SIG-M5 treated with dmso at 0.1 percent for 504 hours (cell line): ENCODE data around the gene PTPRD.

ENCODE experiments used
- DNase-seq: peaks from one replicate; lab custom pipeline; 2025; ENCODE audit not compliant: unreplicated experiment; lab: John Stamatoyannopoulos, UW

The PTPRD gene

DNA sequence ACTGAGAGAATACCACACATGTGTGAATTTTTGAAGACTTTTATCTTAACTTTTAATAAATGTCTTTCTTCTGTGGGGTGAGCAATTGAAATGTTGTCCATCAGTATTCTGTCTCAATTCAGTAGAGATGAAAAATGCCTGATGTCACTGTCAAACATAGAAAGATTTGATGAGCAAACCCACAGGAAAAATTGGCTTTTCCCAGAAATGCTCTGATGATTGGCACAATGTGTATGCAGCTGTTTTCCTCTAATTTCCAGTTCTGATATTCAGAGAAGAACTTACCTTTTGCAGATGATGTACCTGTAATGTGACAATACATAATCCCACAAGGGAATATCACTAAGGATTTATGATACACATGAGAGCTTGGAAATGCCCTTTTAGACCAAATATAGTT is 340.0 kb downstream of the PTPRD start:
- no peak for DNase-seq

DNA sequence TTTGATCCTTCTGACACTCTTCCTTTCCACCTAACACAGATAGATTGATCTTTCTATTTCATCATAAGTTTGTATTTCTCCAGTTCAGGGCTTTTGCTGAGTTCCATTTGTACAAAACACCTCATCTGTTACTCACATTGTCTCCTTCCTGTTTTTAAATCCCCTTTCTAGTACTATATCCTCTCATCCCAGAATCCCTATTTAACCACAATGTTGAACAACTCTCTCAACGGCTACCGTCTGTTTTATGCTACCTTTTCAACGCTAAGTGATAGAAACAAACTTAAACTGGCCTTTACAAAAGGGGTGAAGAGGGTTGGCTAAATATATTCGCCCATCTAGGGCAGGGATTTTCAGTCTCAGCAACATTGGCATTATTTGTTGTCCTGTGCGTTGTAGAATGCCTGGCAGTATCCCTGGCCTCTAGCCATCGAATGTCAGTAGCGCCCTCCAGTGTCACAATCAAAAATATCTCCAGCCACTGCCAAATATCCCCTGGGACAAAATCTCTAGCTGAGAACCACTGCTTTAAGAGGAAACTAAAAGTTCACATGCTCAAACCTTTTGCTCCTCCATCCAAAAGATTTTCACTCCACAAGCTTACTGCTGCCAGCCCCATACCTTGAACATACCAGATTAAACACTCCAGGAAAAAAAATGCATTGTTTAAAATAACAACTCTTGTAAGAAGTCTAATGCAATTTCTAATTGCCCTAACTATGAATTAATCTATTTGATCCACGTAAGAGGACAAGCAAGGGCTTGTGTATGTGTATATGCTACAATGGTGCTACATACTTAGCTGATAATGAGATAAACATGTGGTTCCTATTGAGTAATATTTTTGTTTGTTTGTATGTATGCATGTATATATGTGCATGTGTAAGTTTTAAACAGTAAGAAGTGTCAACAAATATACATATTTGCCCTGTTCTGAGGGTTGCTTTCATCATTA is 344.0 kb downstream of the PTPRD start:
- no peak for DNase-seq

DNA sequence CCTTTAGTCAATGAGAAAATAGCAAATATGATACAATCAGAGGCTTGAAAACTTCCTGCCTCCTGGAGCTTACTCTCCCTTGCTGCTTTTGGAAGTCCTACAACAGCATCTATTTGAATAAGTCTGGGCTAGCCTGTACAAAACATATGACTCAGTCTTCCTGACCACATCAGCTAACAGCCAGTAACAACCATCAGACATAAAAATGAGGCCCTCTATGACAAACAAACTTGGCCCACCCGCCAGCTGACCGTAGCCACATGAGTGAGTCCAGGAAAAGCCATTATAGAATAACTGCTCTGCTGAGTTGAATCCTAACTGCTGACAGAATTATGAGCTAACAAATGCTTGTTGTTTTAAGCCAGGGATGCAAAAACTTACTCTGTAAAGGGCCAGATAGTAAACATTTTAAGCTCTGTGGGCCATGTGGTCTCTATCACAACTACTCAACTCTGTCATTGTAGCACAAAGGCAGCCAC is 347.6 kb downstream of the PTPRD start:
- DNase-seq = no peak

- no peak for DNase-seq
These were observed 352.3 kb downstream of the PTPRD start for GRCh38 chr9:10260501-10260900.

GRCh38 chr9:10259668-10260067 is 353.1 kb downstream of the PTPRD start:
- no peak for DNase-seq

DNA sequence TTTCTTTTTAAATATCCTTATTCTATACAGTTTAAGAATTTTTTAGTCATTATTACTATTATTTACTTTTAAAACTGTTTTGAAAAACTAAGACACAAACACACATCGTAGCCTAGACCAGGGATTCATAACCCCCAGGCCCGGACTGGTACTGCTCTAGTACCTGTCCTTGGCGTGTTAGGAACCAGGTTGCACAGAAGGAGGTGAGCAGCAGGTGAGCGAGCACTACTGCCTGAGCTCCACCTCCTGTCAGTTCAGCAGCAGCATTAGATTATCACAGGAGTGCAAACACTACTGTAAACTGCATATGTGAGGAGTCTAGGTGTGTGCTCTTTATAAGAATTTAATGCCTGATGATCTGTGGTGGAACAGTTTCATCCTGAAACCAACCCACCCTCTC is 357.0 kb downstream of the PTPRD start:
- DNase-seq = no peak

- DNase-seq = no peak
These were observed 358.5 kb downstream of the PTPRD start for GRCh38 chr9:10254338-10254737.

DNA sequence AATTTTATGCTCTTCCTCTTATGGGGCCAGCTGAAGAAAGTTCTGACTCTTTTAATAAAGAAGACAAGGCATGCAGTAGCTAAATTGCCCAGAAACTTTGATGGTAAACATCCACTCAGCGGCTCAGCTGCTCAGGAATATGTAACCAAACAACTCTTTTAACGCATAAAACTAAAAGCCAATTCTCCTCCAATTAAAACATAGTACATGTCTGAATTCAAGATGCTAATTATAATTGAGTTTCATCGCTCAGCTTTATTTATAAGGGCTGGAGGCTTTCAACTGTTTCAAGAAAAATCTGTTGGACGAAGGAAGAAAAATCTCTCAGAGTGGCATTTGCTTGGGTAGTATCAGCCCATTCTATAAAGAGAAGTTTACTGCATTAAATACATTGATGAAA is 359.5 kb downstream of the PTPRD start:
- no peak for DNase-seq

DNA sequence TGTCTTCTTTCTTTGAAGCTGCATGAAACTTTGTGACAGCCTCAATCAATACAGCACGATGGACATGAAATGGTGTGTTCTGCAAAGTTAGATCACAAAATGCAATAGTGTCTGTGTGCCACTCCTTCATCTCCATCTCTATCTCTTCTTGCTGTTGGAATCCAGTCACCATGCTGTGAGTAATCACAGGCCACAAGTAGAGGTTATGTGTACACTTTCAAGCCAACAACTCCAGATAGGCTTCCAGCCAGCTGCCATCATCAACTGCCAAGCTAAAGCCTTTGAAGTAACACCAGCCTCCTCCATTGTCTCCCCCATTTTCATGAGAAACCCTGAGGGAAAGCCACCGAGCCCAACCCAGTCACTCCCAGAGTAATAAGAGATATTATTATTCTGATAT is 360.6 kb downstream of the PTPRD start:
- no peak for DNase-seq

DNA sequence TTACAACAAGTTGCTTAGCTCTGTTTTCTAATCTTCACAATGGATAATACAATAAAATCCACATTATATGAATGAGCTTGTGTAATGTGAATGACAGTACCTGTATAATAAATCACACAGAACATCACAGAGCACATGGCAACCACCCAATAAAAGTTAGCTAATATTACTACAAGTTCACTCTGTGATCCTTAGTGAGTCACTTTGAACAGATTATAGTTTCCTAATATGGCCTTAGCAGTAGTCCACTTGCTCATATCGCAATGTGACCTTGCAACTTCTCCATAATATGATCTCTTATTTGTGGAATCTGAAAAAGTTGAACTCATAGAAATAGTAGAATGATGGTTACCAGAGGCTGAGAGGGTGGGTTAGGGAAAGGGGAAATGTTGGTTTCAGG is 361.3 kb downstream of the PTPRD start:
- no peak for DNase-seq

- no peak for DNase-seq
These were observed 362.6 kb downstream of the PTPRD start for GRCh38 chr9:10250219-10250618.

GRCh38 chr9:10248890-10249289 is 363.9 kb downstream of the PTPRD start:
- no peak for DNase-seq

DNA sequence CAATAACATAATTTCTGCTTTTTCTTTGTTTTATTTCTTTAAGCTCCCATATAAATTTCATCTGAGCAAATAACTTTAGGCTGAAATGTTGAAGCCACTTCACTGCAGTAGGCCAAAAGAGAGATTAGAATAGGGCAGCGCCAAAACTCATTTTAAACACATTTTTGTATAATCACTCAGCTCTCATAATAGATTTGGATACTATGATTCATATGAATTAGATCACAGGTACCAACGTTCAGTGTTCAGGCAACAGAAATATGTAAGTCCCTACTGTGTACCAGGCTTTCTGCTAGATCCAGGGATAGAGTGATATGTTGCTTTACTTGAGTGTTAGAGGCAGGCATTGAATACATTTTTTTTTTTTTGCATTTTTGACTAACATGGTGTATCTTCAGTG is 370.5 kb downstream of the PTPRD start:
- DNase-seq = no peak

GRCh38 chr9:10238087-10238486 is 374.7 kb downstream of the PTPRD start:
- DNase-seq = no peak

GRCh38 chr9:10237584-10237983 is 375.2 kb downstream of the PTPRD start:
- no peak for DNase-seq

DNA sequence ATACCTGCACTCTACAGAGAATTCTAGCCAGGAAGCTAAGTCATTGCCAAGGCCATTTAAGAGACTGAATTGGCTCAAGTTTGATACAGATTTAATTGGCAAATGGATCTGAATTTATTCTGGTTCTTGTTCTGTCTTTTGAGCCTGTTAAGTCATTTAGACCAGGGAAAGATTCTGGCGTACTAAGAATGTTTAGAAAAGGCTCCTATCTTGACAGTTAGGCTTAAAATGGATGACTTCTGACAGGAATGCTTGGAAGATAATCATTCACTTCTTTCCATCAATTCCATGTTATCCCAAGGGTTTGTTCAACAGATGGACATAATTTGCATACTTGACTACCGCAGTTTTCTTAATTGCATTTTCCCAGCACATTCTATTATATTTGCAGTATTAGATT is 376.6 kb downstream of the PTPRD start:
- no peak for DNase-seq

- no peak for DNase-seq
These were observed 377.4 kb downstream of the PTPRD start for GRCh38 chr9:10235376-10235775.

GRCh38 chr9:10232352-10232930 is 380.4 kb downstream of the PTPRD start:
- DNase-seq = no peak

GRCh38 chr9:10230512-10230911 is 382.3 kb downstream of the PTPRD start:
- no peak for DNase-seq

- no peak for DNase-seq
These were observed 384.7 kb downstream of the PTPRD start for GRCh38 chr9:10228082-10228481.

DNA sequence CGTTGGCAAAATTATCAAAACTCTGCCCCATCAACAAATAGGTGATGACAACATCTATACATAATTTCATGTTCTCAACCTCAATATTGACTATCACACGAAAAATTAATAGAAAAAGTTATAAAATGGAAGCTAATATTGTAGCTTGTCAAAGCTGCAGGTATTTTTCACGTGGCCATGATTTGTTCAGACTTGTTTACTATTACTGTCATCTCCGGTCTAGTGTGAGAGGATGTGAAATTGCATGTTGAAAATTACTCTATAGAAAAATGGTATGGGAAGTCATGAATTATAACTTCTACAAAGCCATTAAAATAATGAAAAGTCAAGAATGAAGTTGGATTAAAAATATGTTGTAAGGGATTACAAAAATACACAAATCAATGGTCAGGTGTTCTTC is 385.8 kb downstream of the PTPRD start:
- no peak for DNase-seq

DNA sequence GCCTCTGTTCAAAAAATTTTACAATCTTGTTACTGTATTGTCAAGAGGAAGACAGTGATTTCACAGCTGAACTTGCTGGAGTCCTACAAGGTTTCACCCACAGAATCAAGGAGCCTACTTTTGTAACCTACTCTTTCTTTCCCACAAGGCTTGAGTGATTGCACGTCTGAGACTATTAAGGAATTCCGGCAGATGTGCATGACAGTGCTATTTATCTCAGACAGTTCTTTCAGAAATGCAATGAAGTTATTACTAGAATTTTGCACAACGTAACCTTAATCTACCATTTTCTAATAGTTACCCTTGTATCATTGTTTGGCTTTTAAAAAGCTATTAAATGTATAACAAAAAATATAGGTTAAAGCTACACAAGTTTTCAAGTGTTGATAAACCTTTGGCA is 400.1 kb downstream of the PTPRD start:
- no peak for DNase-seq

- DNase-seq = no peak
These were observed 404.1 kb downstream of the PTPRD start for GRCh38 chr9:10208691-10209069.
